PFSK-1 (cell line): ENCODE measurements around the gene NDUFAF3.

Experiments used
- POLR2AphosphoS5 ChIP-seq: IDR thresholded peaks from 2 replicates; pipeline ENCODE4 v1.6.1; 2012; ENCODE audit warnings: low read depth, mild to moderate bottlenecking, control low read depth, low read length, moderate library complexity
- TAF1 ChIP-seq: IDR thresholded peaks from 2 replicates; pipeline ENCODE4 v1.6.1; 2012; ENCODE audit warnings: low read length, control low read depth, borderline replicate concordance; ENCODE audit not compliant: insufficient read depth

GRCh38 chr3:49026536-49026935 is 4.6 kb downstream of the NDUFAF3 start:
- TF ChIP-seq TAF1 (no peak), POLR2AphosphoS5 (no peak)
